Psoas muscle (tissue), 8 donors: ENCODE results near the gene NOD1. TPM values are rescaled to one million over a fixed set of nuclear protein-coding genes. Genes with fewer than 3 reads are reported as not detected.
A peak's percentile ranks its signal among the peaks of the same experiment; 100 is the strongest.

ENCODE experiments used
- ATAC-seq, 4 donors: fragments of 200-7000 bp; cut with Tn5 transposase; one replicate each; pipeline ENCODE4 v1.9.1; 2020; ENCODE audit warnings: moderate library complexity in 3 of 4, mild to moderate bottlenecking in 2 of 4
- DNase-seq, 2 donors: peaks; one replicate each; pipeline ENCODE4 v3.0.0-alpha.2; 2020
- H3K27ac ChIP-seq: fragments of 200-600 bp; one replicate; pipeline ENCODE4 v1.8.0; 2022
- H3K27me3 ChIP-seq, 3 donors: fragments of 200-600 bp in 1 of 3; one replicate each; pipeline versions ENCODE4 v1.6.1 to v1.8.0; 2013 to 2022; ENCODE audit warnings: low read length in 2 of 3, mild to moderate bottlenecking in 2 of 3, moderate library complexity in 1 of 3; ENCODE audit not compliant: insufficient read depth in 3 of 3
- H3K36me3 ChIP-seq, 2 donors: fragments of 200-600 bp in 1 of 2; one replicate each; pipeline versions ENCODE4 v1.6.1 to v1.8.0; 2013 to 2022; ENCODE audit warnings: low read depth in 1 of 2, mild to moderate bottlenecking in 1 of 2, moderate library complexity in 1 of 2; ENCODE audit not compliant: insufficient read depth in 1 of 2
- H3K4me1 ChIP-seq: fragments of 200-600 bp; one replicate; pipeline ENCODE4 v1.8.0; 2022
- H3K4me3 ChIP-seq: fragments of 200-600 bp; one replicate; pipeline ENCODE4 v1.8.0; 2022; ENCODE audit warnings: mild to moderate bottlenecking
- H3K9me3 ChIP-seq: fragments of 200-600 bp; one replicate; pipeline ENCODE4 v1.8.0; 2022
- CTCF ChIP-seq: fragments of 200-600 bp; IDR thresholded peaks from one replicate; pipeline ENCODE4 v1.8.0; 2022; ENCODE audit warnings: antibody characterized with exemption
- WGBS, 3 donors: extraction: QIAGEN DNeasy Blood & Tissue Kit; methylation state at CpG; one replicate each; pipeline versions ENCODE4 v1.1.6 to v1.1.7; 2013; 5-methylcytosine and 5-hydroxymethylcytosine counted together
- intact Hi-C, 2 donors: fragments of 100-400 bp; cut with DNase I; formaldehyde crosslinking; loops; one replicate each; pipeline versions ENCODE4 v1.11.0 to v1.14.2; 2022
- polyA plus RNA-seq, 3 donors: library from polyadenylated mRNA; stranded (reverse); fragments of 200-250 nt; gene quantifications; one replicate each; pipeline ENCODE4 v1.2.3, GENCODE V29; 2013
- total RNA-seq, 4 donors: library from RNA; stranded (reverse); fragmentation: NEBNext Ultra II Directional in 2 of 4; extraction: Animal tissue kit (Norgen Biotek cat#: 25700) in 2 of 4; gene quantifications; one replicate each; pipeline versions ENCODE4 v1.2.1 to v1.2.4, GENCODE V29; 2021 to 2023
- donor health status: healthy with polysubstance abuse.
- donor health status: DM: no; HTN: no; CAD: no; lungs with moderate emphysema.
- donor health status: Bipolar disorder and iron deficiency.
- donor health status: healthy.
- donor health status: DM: yes; HTN: yes; CAD: no.
- donor health status: DM: no; HTN: no; CAD: no.
- donor health status: DM: no; HTN: no; CAD: no.
- donor health status: DM: yes; HTN: yes; CAD: no.

NOD1 gene
- total and polyA plus RNA-seq, 7 donors: 1.7 to 4.1 (median 2.6) TPM

DNA sequence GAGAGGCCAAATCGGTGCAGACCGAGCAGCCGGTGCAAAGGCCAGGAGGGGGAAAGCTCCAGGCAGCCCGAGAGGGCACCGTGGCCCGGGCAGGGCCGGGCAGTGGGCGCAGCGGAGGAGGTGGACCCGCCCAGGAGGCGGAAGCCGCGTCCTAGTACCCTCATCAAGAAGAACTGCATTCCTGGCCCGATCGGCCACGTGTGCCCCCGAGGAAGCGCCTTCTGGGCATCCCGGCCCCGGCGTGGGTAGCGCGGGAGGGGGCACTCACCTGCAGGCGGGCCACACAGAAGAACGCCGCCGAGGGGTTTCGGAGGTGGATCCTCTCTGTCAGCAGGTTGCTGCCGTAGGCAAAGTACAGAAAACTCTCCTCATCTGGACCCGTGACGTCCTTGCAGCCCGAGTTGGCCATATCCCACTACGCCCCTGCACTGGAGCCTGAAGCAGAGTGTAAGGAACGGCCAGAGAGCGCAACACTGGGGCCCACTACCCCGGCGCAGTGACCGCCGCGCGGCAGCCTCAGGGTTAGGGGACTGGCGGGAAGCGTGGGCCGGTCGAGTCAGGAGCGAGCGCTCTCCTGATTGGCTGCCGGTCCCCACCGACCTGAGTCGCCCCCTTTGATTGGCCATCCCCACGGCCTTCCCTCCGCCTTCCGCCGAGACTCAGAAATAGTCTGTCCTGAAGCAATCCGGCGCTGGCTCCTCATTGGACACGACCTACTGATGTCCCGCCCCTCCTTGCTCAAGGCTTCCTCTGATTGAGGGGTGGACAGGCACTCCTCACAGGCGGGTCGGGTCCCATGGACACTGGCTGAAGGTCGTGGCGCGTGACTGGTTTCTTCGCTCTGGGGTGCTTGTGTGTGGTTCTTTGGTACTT, 26.0 kb upstream of the NOD1 start, which contains the start of gene GGCT:
GGCT (minus strand) TSS at position 529 of the 873 bp plus-strand sequence; CDS start at position 409, 120 bp downstream.
- TF ChIP-seq CTCF: no peak
- ATAC-seq (peak; percentile 97 to 100 (median 100)), DNase-seq (peak; percentile 99)
- H3K36me3 ChIP-seq: no peaks in the 10 kb centered on the region
- H3K9me3 ChIP-seq: no peaks in the 10 kb centered on the region
- peak within 1 kb of the TSS; percentile 88 for H3K27ac ChIP-seq
- no peaks in the 10 kb centered on the region for H3K27me3 ChIP-seq
- WGBS, 3 donors: 0 to 1% (median 0%) methylated on average over 62 to 64 of the region's 64 CpGs
- H3K4me3 ChIP-seq: peak within 1 kb of the TSS; percentile 99
- peaks cover 6% of the 10 kb centered on the region for H3K4me1 ChIP-seq
- intact Hi-C loops: loop anchor here in 1 of 2 donors (2.0 kb wide), 1 partner anchor 26 kb away; the partner anchor contains the start of gene NOD1

- Histone ChIP-seq H3K4me1 (peaks cover 6% of the 10 kb centered on the region), H3K9me3 (no peaks in the 10 kb centered on the region), H3K27me3 (no peaks in the 10 kb centered on the region), H3K27ac (no peak overlapping the region), H3K36me3 (peaks cover 0 to 2% of the 10 kb centered on the region in 2 donors), H3K4me3 (peak overlapping the region; percentile 99)
- WGBS, 3 donors: 49 to 52% (median 49%) methylated on average over 15 of the region's 15 CpGs
- ATAC-seq (no peak), DNase-seq (no peak)
- no peak for TF ChIP-seq CTCF
- intact Hi-C loops: loop anchor here in 1 of 2 donors (2.0 kb wide), 1 partner anchor 25 kb away; the partner anchor contains the start of gene NOD1
Observed at GRCh38 chr7:30503274-30504212, 25.0 kb upstream of the NOD1 start.

DNA sequence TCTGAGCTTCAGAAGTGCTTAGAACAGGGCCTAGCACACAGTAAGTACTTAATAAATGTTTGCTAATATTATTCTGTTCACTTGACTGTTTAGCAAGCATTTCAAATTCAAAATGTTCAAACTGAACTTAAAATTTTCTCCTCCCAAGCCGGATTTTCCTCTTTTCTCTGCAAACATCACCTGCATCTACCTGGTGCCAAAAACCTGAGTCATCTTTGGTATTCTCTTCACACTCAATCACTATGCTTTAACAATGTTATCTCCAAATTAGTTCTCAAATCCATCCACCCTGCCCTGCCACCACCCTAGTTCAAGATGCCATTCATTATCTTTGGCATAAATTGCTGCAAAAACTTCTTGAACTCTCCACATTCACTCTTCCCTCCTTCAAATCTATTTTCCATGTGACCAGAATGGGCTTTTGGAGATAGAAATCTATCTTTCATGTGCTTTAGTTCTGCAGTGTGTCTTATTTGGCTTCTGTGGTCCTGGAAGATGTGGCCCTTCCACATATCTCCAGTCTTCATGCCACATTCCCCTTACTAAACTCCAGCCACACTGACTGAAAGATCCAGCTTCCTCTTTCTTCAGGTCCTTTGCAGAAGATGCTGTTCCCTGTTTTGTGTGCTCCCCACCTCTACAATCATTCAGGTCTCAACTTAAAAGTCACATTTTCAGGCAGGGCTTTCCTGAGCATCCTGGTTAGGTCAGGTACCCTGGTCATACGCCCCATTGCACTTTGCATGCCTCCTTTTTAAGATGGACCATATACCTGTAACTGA, 24.1 kb upstream of the NOD1 start:
- 90 to 98% (median 91%) methylated on average over 2 of the region's 2 CpGs for WGBS, 3 donors
- peaks cover 0 to 10% of the 10 kb centered on the region in 2 donors for H3K36me3 ChIP-seq
- no peak for TF ChIP-seq CTCF
- intact Hi-C loops: no loop called here
- H3K27ac ChIP-seq: no peak overlapping the region
- DNase-seq: no peak
- ATAC-seq: no peak
- no peaks in the 10 kb centered on the region for H3K9me3 ChIP-seq
- peaks cover 6% of the 10 kb centered on the region for H3K4me1 ChIP-seq
- H3K27me3 ChIP-seq: no peaks in the 10 kb centered on the region
- H3K4me3 ChIP-seq: no peak overlapping the region

GRCh38 chr7:30501264-30501663, 22.7 kb upstream of the NOD1 start:
- no peak for TF ChIP-seq CTCF
- intact Hi-C loops: no loop called here
- Histone ChIP-seq H3K36me3 (peaks cover 0 to 24% of the 10 kb centered on the region in 2 donors), H3K27ac (no peak overlapping the region), H3K27me3 (no peaks in the 10 kb centered on the region), H3K4me3 (no peak overlapping the region), H3K4me1 (peaks cover 6% of the 10 kb centered on the region), H3K9me3 (no peaks in the 10 kb centered on the region)
- ATAC-seq (no peak), DNase-seq (no peak)
- 90 to 92% (median 92%) methylated on average over 5 of the region's 5 CpGs for WGBS, 3 donors
